Measurements from ENCODE around the gene FNDC3B.

DNA sequence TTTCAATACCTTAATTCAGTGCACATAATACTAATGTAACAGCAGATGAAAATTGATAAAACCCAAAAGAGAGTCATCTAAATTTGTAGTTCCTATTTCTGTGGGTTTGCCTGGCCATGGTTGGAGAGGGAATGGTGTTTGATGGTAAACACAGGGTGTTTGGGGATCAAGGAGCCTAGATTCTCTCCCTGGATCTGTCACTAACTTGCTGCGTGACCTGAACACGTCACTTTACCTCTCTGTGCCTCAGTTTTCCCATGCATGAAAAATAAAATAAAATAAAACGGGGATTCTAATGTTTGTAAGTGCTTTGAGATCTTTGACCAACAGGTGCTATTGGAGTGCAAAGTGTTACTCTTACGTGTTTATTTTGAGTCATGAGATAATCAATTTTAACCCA is 359.1 kb downstream of the FNDC3B start:
- TF ChIP-seq, protein P1, sequence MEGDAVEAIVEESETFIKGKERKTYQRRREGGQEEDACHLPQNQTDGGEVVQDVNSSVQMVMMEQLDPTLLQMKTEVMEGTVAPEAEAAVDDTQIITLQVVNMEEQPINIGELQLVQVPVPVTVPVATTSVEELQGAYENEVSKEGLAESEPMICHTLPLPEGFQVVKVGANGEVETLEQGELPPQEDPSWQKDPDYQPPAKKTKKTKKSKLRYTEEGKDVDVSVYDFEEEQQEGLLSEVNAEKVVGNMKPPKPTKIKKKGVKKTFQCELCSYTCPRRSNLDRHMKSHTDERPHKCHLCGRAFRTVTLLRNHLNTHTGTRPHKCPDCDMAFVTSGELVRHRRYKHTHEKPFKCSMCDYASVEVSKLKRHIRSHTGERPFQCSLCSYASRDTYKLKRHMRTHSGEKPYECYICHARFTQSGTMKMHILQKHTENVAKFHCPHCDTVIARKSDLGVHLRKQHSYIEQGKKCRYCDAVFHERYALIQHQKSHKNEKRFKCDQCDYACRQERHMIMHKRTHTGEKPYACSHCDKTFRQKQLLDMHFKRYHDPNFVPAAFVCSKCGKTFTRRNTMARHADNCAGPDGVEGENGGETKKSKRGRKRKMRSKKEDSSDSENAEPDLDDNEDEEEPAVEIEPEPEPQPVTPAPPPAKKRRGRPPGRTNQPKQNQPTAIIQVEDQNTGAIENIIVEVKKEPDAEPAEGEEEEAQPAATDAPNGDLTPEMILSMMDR (tag by site-specific recombination; IDR thresholded peaks at IDR 0.05) = no peak
- TF ChIP-seq, protein P2, sequence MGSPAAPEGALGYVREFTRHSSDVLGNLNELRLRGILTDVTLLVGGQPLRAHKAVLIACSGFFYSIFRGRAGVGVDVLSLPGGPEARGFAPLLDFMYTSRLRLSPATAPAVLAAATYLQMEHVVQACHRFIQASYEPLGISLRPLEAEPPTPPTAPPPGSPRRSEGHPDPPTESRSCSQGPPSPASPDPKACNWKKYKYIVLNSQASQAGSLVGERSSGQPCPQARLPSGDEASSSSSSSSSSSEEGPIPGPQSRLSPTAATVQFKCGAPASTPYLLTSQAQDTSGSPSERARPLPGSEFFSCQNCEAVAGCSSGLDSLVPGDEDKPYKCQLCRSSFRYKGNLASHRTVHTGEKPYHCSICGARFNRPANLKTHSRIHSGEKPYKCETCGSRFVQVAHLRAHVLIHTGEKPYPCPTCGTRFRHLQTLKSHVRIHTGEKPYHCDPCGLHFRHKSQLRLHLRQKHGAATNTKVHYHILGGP (tag by site-specific recombination; IDR thresholded peaks at IDR 0.05) = no peak
- no peak for TF ChIP-seq ZNF214 (tag by site-specific recombination; IDR thresholded peaks at IDR 0.05; ENCODE audit: borderline replicate concordance)
